ENCODE results near the gene ZNF282.

ZNF282 gene

GRCh38 chr7:149195180-149196150 is at the start of gene ZNF282:
Gene ZNF282 (plus strand): TSS chr7:149195546. CDS start chr7:149195590, 44 bp downstream.
- in situ Hi-C loops (cut with MboI; ENCODE audit: low sequenced_read_pairs) = no loop called here

GRCh38 chr7:149147072-149147751 is 48.1 kb upstream of the ZNF282 start, which contains the start of gene ZNF398:
Gene ZNF398 (plus strand): TSS chr7:149147453. CDS start chr7:149147743, 290 bp downstream.
- in situ Hi-C loops (cut with MboI; ENCODE audit: low sequenced_read_pairs) = no loop called here

- in situ Hi-C loops (cut with MboI; ENCODE audit: low sequenced_read_pairs) = no loop called here
These were observed 47.3 kb upstream of the ZNF282 start for GRCh38 chr7:149147752-149148653.

- in situ Hi-C loops (cut with MboI; ENCODE audit: low sequenced_read_pairs) = no loop called here
These were observed 44.4 kb upstream of the ZNF282 start for GRCh38 chr7:149150981-149151380.

- in situ Hi-C loops (cut with MboI; ENCODE audit: low sequenced_read_pairs) = no loop called here
These were observed 42.0 kb upstream of the ZNF282 start for GRCh38 chr7:149153346-149153745.

GRCh38 chr7:149154056-149154455 is 41.3 kb upstream of the ZNF282 start:
- in situ Hi-C loops (cut with MboI; ENCODE audit: low sequenced_read_pairs) = no loop called here

GRCh38 chr7:149156898-149157297 is 38.4 kb upstream of the ZNF282 start:
- in situ Hi-C loops (cut with MboI; ENCODE audit: low sequenced_read_pairs) = no loop called here

- in situ Hi-C loops (cut with MboI; ENCODE audit: low sequenced_read_pairs) = no loop called here
These were observed 34.0 kb upstream of the ZNF282 start for GRCh38 chr7:149161241-149161848.

GRCh38 chr7:149166142-149166541 is 29.2 kb upstream of the ZNF282 start:
- in situ Hi-C loops (cut with MboI; ENCODE audit: low sequenced_read_pairs) = no loop called here

- in situ Hi-C loops (cut with MboI; ENCODE audit: low sequenced_read_pairs) = no loop called here
These were observed 28.6 kb upstream of the ZNF282 start for GRCh38 chr7:149166630-149167352.

GRCh38 chr7:149171892-149172533 is 23.3 kb upstream of the ZNF282 start:
- in situ Hi-C loops (cut with MboI; ENCODE audit: low sequenced_read_pairs) = no loop called here

- in situ Hi-C loops (cut with MboI; ENCODE audit: low sequenced_read_pairs) = no loop called here
These were observed 22.8 kb upstream of the ZNF282 start for GRCh38 chr7:149172534-149172920.

GRCh38 chr7:149175150-149175549 is 20.2 kb upstream of the ZNF282 start:
- in situ Hi-C loops (cut with MboI; ENCODE audit: low sequenced_read_pairs) = no loop called here

- in situ Hi-C loops (cut with MboI; ENCODE audit: low sequenced_read_pairs) = no loop called here
These were observed 16.1 kb upstream of the ZNF282 start for GRCh38 chr7:149179241-149179640.

GRCh38 chr7:149180722-149181449 is 14.5 kb upstream of the ZNF282 start:
- in situ Hi-C loops (cut with MboI; ENCODE audit: low sequenced_read_pairs) = no loop called here

GRCh38 chr7:149181450-149181790 is 13.9 kb upstream of the ZNF282 start:
- in situ Hi-C loops (cut with MboI; ENCODE audit: low sequenced_read_pairs) = no loop called here

- in situ Hi-C loops (cut with MboI; ENCODE audit: low sequenced_read_pairs) = no loop called here
These were observed 11.1 kb upstream of the ZNF282 start for GRCh38 chr7:149184274-149184673.

GRCh38 chr7:149188213-149188612 is 7.1 kb upstream of the ZNF282 start:
- in situ Hi-C loops (cut with MboI; ENCODE audit: low sequenced_read_pairs) = no loop called here
